GM19351 (cell line): Measurements from ENCODE around the gene ABHD6.
A peak's percentile ranks its signal among the peaks of the same experiment; 100 is the strongest.
"Not testable (repeated sequence)": the region's sequence is repeated elsewhere in the genome, so short reads cannot be mapped to it uniquely, and the experiment has no call there.

Source experiments
- ATAC-seq: cut with Tn5 transposase; IDR thresholded peaks from one replicate; pipeline ENCODE4 v1.9.1; 2021; ENCODE audit warnings: mild to moderate bottlenecking, moderate library complexity; ENCODE audit not compliant: unreplicated experiment

Gene ABHD6, protein sequence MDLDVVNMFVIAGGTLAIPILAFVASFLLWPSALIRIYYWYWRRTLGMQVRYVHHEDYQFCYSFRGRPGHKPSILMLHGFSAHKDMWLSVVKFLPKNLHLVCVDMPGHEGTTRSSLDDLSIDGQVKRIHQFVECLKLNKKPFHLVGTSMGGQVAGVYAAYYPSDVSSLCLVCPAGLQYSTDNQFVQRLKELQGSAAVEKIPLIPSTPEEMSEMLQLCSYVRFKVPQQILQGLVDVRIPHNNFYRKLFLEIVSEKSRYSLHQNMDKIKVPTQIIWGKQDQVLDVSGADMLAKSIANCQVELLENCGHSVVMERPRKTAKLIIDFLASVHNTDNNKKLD

DNA sequence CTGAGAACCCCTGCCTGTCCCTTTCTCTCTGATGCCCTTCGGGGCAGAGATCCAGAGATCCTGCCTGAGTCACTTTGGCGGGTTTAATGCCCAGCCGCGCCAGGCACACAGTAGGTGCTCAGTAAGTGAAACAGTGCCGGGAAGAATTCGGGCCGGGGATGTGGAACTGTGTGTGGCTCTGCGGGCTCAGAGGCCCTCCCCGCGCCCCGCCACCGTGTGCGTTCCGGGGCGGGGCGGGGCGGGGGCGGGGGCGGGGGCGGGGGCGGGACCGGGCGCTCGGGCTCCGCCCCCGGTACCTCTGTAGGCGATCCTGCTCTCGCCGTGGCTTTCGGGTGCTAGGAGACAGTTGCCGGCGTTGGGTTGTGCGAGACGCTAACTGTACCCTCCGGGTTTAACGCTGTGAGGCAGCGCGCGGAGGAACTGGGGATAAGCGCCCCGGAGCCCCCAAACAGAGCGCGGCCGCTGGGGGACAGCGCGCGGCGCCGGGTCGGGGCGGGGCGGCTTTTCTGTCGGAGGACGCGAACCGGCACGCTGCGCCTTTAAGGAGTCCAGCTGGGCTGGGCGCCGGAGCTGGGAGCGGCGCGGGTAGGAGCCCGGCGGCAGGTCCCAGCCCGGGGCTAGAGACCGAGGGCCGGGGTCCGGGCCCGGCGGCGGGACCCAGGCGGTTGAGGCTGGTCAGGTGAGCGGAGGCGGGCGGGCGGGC lies at the start of gene ABHD6:
ABHD6 (plus strand) TSS at position 555 of the 703 bp plus-strand sequence. CDS start 18,795 bp downstream, outside the sequence.
- peak; percentile 60 for ATAC-seq

DNA sequence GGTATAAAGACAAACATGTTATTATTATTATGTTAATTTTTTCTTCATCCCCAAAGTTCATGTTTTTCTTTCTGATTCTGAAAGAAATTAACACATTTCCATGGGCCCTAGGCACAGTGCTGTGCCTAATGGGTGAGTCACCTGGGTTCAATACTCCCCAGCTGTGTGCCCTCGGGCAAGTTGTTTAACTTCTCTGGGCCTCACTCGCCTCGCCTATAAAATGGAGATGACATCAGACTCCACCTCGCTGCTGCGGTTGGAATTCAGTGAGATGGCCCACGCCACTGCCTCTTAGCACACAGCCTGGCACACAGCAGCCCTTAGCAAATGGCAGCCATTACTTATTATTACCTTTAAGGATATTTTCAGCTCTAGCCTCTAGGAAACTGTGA lies 49.4 kb upstream of the ABHD6 start:
- no peak for ATAC-seq

DNA sequence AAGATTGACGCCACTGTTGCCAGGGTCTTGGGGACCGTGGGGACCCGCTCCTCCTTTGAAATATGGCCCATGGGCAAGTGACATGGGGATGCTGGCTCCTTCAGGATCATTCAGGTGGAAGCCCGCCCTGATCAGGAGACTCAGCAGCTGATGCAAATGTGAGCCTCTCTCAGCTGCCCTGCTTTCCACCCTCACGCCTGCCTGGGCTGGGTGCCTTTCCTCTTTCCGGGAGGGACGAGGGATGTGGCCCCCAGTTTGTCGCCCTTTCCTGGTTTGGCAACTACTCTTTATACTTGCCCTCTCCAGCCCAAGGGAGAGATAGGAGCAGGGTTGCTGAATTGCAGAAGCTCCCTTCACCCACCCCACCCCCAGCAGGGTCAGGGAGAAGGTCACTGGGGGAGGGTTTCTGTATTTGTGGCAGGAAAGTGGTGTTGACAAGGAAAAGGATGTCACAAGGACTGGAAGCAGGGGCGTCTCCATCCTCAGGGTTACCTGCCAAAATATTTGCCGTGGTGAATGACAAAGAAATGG lies 48.6 kb upstream of the ABHD6 start:
- ATAC-seq = no peak

DNA sequence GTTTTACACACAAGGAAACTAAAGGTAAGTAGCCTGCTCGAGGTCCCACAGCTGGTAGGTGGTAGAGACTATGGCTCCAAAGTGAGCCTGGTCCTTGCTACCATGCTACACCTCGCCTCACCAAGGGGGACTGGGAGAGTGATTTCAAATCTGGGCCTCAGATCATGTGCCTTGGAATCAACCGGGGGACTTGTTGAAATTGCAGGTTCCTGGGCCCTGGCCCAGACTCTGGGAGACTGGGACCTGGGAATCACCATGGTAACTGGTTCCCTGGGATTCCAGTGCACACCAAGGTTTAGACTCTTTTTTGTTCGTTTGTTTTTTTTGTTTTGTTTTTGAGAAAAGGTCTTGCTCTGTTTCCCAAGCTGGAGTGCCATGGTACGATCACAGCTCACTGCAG lies 47.9 kb upstream of the ABHD6 start:
- no peak for ATAC-seq

DNA sequence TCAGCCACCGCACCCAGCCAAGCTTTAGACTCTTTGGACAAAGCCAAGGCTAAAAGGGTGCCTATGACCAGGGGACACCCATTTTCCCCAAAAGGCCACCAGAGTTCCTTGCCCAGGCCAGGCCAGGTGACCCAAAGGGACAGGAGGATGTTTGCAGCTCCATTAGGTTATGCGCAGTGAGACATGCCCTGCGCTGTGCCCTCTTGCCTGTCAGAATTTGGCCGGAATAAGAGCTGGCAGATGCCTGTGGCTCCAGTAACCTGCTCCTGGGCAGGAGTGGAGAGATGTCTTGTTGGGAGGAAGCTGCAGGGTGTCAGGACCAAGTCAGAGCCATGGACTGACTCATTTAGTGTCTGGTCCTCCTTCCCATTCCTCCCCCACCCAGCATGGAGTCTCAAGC lies 47.3 kb upstream of the ABHD6 start:
- ATAC-seq = no peak

DNA sequence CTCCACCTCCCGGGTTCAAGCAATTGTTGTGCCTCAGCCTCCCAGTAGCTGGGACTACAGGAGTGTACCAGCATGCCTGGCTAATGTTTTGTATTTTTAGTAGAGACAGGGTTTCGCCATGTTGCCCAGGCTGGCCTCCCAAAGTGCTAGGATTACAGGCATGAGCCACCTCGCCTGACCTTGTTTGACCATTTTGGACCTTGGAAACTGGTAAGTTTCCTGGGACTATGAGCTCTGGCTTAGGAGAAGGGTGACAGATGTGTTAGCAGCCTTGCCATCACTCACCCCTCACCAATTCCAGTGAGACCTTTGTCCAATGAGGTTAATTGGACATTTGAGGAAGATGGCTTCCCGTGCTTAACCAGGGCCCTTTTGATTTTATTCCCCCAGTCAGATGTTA lies 46.7 kb upstream of the ABHD6 start:
- ATAC-seq = no peak

DNA sequence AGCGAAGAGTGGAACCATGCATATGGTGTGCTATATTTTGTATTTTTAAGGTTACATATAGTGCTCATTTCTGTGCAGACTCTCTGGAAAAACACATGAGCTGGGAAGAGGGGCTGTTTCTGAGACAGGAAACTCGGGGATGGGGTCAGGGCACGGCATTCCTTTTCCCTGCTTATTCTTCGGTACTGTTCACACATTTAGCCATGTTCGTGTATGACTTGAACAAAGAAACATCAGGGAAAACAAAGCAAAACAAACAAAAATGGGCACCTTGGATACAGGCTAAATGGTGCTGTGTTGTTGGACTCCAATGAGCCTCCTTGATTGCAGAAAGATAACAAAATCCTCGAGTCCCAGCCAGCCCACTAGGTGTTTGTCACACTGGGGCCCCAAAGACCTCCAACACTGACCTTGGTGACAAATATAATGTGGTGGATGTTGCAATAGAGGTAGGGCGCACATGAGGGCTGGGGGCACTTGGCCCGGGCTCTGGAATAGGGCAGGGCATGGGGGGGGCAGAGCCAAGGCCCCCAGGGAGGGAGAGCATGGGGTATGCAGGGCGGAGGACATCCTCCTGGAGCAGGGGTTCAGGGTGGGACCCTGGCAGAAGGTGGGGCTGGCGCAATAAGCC lies 46.1 kb upstream of the ABHD6 start:
- no peak for ATAC-seq

DNA sequence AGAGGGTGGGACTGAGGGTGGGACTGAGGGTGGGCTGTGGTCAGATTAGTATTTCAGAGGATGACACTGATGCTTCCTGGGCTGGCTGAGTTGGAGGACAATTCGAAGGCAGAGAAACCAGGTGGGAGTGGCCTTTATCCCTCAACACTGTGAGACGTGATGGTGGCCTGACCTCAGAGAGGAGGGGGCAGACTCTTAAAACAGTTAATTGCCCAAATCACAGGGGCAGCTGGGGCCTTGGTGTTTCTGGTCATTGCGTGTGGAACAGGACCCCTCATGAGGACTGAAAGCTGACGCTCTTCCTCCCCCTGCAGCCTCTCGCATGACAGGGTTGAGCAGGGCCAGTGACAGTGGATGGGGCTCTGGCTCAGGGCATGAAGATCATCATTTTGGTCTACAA lies 45.5 kb upstream of the ABHD6 start:
- no peak for ATAC-seq

DNA sequence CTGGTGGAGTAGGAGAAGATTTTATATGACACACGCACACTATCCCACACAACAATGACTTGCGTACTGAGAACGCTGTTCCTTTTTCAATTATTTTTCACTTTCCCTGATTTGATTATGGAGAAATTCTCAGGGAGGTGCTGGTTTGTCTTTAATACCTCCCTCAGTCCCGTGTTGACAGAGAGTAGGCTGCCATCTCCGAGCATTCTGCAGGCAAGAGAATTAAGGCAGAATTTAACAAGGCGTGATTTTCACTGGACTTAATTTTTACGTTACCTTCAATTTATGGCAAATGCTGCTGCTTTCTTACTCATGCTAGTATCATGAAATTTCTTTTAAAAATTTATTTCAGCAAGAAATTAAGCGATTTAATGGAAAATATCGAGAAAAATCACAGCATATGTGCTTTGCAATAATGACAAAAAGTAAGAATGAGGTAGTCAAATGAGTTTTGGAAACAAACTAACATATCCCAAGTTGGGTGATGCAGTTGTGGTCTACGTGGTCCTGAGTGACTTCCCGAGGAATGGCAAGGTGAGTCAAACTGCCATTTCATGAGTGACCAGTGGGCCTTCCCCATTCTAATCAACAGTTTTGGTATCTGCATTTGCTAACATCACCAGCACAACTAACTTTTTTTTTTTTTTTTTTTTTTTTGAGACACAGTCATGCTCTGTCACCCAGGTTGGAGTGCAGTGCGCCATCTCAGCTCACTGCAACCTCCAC lies 43.7 kb upstream of the ABHD6 start:
- ATAC-seq = no peak

DNA sequence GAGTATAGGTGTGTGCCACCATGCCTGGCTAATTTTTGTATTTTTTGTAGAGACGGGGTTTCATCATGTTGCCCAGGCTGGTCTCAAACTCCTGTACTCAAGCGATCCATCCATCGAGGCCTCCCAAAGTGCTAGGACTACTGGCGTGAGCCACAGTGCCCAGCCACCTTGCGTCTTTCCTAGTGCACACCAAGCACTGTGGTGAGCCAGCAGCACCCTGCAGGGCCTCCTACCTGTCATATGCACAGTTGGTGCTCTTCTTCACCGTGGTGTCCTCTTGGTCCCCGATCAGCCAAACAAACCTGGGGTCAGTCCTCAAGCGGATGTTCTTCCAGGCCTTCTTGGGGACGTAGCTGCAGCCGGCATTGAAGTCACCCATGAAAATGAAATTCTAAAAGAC lies 40.0 kb upstream of the ABHD6 start:
- no peak for ATAC-seq

DNA sequence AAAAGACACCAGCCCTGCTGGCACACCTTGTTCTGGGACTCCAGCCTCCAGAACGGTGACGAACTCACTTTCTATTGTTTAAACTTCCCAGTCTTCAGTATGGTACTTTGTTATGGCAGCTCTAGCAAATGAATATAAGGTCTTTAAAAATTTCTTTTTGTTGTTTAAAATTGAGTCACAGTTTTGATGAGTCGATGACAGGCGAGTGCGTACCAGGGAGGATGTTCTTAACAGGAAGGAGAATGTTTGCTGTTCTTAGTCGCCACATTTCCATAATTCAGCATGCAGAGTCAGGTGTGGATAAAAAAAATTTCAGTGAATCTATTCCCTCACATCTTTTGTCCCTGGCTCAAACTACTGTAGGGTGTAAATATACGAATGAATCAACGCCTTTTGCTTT lies 39.2 kb upstream of the ABHD6 start:
- no peak for ATAC-seq

DNA sequence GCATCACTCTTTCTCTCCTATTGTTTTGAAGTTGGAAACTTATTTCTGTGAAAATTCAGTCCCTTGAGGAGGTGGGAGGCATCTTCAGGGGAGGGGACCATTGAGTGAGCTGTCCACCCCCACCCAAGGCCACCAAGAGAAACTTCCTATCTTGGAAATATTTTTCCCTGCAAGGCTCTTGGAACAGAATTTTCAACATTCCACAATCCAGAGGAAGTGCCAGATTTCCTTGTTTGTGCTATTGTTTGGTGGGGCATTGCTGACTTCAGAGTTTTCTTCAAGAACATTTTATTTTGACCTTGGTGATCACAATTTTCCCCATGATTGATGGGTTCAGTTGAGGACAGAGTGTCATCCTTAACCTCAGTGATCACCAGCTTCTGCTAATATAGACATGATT lies 38.8 kb upstream of the ABHD6 start:
- ATAC-seq = no peak

DNA sequence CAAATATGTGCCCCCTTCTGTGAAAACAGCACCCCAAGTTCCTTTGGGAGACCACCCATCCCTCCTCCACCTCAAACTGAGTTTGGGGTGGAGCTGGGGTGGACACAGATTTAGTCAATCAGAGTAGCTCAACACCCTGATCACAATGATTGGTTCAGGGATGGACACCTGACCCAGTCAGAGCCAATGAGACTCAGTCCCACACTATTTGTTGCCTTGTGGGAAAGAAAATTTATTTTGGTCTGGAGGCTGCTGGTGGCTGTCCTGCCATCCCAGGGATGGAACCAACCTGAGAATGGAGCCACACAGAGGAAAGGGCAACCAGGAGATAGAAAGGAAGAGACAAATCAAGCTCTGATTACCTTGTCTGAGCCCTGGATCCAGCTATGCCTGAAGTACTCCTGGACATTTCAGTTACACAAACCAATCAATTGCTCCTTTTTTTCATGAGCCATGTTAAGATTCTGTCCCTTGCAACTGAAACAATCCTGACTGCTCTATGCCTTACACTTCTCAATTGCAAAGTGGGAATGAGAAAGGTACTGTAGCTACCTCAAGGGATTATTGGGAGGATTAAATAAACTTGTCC lies 37.4 kb upstream of the ABHD6 start:
- no peak for ATAC-seq

DNA sequence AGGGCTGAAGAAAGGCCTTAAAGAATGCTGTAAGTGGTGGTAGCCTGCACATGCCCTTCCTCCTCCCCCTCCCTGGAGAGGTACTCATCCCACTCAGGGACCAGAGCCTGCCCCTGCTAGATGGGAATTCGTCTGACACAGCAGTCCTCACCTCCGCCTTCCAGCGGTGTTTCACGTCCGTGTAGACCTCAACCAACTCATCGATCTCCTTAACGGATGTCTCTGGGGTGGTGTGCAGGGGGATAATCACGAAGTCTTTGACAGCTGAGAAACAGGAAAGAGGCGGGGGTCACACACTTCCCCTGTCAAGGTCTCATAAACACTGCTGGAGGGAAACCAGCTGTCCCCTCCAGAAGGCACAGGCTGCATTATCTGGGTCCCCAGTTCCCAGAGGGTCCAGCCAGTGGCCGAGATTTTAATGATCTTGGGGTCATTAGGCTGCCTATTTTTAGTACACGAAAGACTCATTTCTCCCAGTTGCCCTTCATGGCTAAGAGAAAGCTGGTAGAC lies 36.7 kb upstream of the ABHD6 start:
- no peak for ATAC-seq

DNA sequence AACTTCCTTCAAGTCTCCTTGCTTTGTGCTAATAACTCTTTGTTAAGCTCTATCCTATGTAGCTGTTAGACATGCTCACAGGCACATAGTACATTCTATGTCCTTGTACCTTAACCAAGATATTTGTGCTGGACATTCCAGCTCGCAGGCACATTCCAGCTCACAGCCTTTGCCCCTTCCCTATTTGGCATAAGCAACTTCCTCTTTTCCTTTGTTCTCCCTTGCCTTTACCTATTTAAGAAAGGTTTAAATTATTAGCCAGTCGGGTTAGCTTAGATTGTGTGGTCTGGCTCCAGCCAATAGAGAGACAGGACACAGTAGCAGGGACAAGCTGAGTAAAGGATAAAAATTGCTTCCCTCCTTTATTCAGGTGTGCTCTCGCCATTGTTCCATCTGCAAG lies 36.1 kb upstream of the ABHD6 start:
- ATAC-seq = not testable (repeated sequence)

DNA sequence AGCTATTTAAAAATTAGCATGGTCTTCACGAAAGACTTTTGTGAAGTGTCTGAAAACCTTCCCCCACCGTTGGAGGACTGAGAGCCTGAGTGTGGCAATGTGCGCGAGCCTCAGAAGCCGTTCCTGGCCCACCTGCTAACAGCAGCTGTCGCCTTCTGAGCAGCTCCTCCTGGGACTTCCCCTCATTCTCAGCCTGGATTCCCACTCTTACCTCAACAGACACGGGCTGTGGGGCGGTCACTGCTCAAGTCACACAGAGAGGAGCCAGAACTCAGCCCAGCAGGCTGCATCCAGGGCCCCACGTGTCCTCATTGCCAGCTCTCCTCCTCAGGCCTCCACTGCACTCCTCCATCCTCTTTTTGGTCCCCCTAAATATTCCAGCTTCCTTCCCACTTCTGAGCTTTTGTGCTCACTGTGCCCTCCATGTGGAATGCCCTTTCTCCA lies 34.7 kb upstream of the ABHD6 start:
- peak; percentile 72 for ATAC-seq

DNA sequence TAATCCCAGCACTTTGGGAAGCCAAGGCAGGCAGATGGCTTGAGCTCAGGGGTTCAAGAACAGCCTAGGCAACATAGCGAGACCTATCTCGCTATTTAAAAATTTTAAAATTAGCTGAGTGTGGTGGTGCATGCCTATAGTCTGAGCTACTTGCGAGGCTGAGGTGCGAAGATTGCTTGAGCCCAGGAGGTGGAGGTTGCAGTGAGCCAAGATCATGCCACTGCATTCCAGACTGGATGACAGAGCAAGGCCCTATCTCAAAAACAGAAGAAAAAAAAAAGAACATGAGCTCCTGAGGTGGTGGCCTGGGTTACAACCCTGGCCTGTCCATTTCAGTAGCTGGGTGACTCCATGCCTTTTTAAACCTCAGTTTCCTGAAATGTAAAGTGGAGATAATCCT lies 34.1 kb upstream of the ABHD6 start:
- no peak for ATAC-seq

DNA sequence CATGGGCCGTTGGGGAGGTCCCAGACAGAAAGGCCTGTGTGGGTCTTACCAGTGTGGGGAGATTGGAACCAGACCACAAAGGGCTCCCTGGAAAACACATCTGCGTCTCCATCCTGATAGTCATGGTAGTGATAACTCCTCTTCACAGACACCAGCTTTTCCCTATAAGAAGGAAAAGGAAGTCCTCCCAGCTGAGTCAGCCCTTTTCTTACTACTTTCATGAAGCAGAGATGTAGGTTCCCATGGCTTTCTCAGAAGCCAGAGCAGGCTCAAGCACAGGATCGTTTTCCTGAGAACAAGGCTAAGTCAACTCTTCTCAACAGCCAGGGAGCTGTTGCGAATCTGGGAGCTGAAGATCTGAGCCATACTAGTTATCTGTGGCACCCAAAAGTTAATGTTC lies 32.9 kb upstream of the ABHD6 start:
- ATAC-seq = no peak

DNA sequence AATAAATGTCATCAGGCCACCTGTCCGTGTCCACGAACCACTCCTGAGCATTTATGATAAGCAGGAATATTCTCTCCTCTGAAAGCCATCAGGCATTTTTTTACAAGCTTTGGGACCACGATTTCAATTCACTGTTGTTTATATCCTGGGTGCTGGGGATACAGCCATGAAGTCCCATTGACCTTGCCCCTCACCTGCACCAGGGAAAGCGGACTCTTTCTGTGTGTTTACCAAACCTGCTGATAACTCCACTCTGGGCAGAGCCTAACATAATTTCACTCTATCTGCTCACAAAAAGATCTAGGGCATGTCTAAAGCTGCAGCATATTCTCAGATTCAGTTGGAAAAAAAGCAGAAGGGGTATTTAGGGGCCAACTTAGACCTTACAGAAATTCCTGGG lies 31.6 kb upstream of the ABHD6 start:
- no peak for ATAC-seq

DNA sequence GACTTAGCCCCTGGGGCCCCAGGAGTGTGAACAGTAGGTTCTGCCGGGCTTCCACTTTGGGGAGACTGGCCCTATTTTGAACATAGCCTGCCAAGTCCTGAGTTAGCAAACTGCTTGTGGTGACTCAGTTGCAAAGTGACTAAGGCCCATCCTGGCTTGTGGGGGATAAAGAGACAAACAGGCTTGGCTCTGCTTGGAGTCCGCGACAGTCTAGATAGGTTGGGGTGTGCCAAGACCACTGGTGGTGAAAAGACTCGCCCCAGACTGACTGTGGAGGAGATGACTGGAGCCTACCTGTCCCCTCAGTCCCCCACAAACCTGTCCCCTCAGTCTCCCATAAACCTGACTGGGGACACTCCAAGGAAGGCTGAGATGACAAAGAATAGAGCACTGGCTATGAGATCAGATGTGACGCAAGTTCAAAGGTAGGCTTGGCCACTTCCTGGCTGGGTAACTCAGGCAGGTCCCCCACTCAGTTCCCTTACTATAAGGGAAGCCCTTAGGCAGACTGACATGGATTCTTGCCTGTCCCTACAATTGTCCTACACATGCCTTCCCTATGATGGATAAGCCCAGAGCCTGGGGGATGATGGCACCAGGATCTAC lies 31.1 kb upstream of the ABHD6 start:
- no peak for ATAC-seq
